Endothelial cell of umbilical vein (primary cell): Measurements from ENCODE around the gene PLCB4. TPM values are rescaled to one million over a fixed set of nuclear protein-coding genes. Genes with fewer than 3 reads are reported as not detected.

Experiments
- BruUV-seq: library from RNA; stranded (reverse); fragments of 400-500 nt; replicated peaks from 2 replicates; lab custom pipeline; 2021; lab: Mats Ljungman, UMichigan
- CTCF ChIA-PET: fragments of 300-600, 350-600 bp; sonication (Branson Sonifier 250); formaldehyde crosslinking; loops from one replicate; lab custom pipeline; 2021; ENCODE audit warnings: antibody characterized with exemption, inconsistent platforms; lab: Charles Lee
- POLR2A ChIA-PET: fragments of 300-600, 350-600 bp; sonication (Branson Sonifier 250); formaldehyde crosslinking; loops from one replicate; lab custom pipeline; 2021; ENCODE audit warnings: antibody characterized with exemption, inconsistent platforms; lab: Charles Lee
- DNase-seq: peaks from one replicate; pipeline ENCODE4 v3.0.0-alpha.2; 2011; ENCODE audit warnings: low read depth, low spot score
- FAIRE-seq: peaks from 2 replicates; lab custom pipeline; 2011; peaks lifted over from hg19 to GRCh38; lab: Jason Lieb, UNC
- H2AFZ ChIP-seq: 2 replicates; pipeline ENCODE4 v1.6.0; 2012; ENCODE audit warnings: low read depth, low read length, control low read depth, inconsistent platforms
- H3K27ac ChIP-seq: 2 replicates; pipeline ENCODE4 v1.5.1; 2011; ENCODE audit warnings: low read depth, mild to moderate bottlenecking, control low read depth, low read length, moderate library complexity; ENCODE audit not compliant: insufficient read depth
- H3K27me3 ChIP-seq, 2 experiments: 2 replicates each; pipeline versions ENCODE4 v1.6.0 to v1.6.1; 2011; ENCODE audit warnings: low read length in 2 of 2, mixed read lengths in 1 of 2; ENCODE audit not compliant: control insufficient read depth in 2 of 2, insufficient read depth in 2 of 2
- H3K36me3 ChIP-seq, 2 experiments: 2 replicates in 1 of 2; 3 replicates in 1 of 2; pipeline ENCODE4 v1.5.1; 2011; ENCODE audit warnings: low read length in 2 of 2, mild to moderate bottlenecking in 1 of 2, moderate library complexity in 1 of 2; ENCODE audit not compliant: control insufficient read depth in 2 of 2, insufficient read depth in 2 of 2; ENCODE audit errors: extremely low read depth in 1 of 2
- H3K4me1 ChIP-seq: 3 replicates; pipeline ENCODE4 v1.5.1; 2011; ENCODE audit warnings: mild to moderate bottlenecking, low read length; ENCODE audit not compliant: control insufficient read depth, insufficient read depth; ENCODE audit errors: extremely low read depth
- H3K4me2 ChIP-seq: 2 replicates; pipeline ENCODE4 v1.6.1; 2011; ENCODE audit warnings: low read length, control low read depth, mixed read lengths; ENCODE audit not compliant: insufficient read depth
- H3K4me3 ChIP-seq, 3 experiments: fragments of 200-600 bp in 1 of 3; sonication (generic), shearing (Covaris generic) in 1 of 3; replicated peaks in 1 of 3; 2 replicates each; pipeline ENCODE4 v1.5.1; 2011 to 2016; ENCODE audit warnings: control low read depth in 3 of 3, low read length in 3 of 3, mild to moderate bottlenecking in 2 of 3, inconsistent platforms in 1 of 3, low read depth in 1 of 3, moderate library complexity in 1 of 3; ENCODE audit not compliant: insufficient read depth in 1 of 3
- H3K79me2 ChIP-seq: 2 replicates; pipeline ENCODE4 v1.6.0; 2012; ENCODE audit warnings: low read length, inconsistent platforms; ENCODE audit not compliant: control insufficient read depth, insufficient read depth
- H3K9ac ChIP-seq: replicated peaks from 2 replicates; pipeline ENCODE3; 2011; ENCODE audit warnings: low read length, control low read depth; ENCODE audit not compliant: insufficient read depth; ENCODE audit errors: extremely low read depth
- H3K9me1 ChIP-seq: replicated peaks from 3 replicates; pipeline ENCODE4 v1.6.0; 2011; ENCODE audit warnings: mild to moderate bottlenecking, low read length; ENCODE audit not compliant: control insufficient read depth, insufficient read depth; ENCODE audit errors: extremely low read depth
- H3K9me3 ChIP-seq: replicated peaks from 2 replicates; pipeline ENCODE4 v1.5.1; 2012; ENCODE audit warnings: low read length, inconsistent platforms; ENCODE audit not compliant: control insufficient read depth, insufficient read depth
- H4K20me1 ChIP-seq: replicated peaks from 2 replicates; pipeline ENCODE3; 2011; ENCODE audit warnings: mild to moderate bottlenecking, low read length; ENCODE audit not compliant: control insufficient read depth, insufficient read depth; ENCODE audit errors: extremely low read depth
- CTCF ChIP-seq, 2 donors: IDR thresholded peaks; 1 replicate in 1 of 2; 2 replicates in 1 of 2; pipeline ENCODE4 v1.5.1; 2011; ENCODE audit warnings: low read length in 2 of 2, mild to moderate bottlenecking in 2 of 2, moderate library complexity in 2 of 2, control low read depth in 1 of 2, inconsistent platforms in 1 of 2, low read depth in 1 of 2; ENCODE audit not compliant: insufficient read depth in 1 of 2; ENCODE audit errors: extremely low read depth in 1 of 2
- EZH2 ChIP-seq: IDR thresholded peaks from 2 replicates; pipeline ENCODE4 v1.6.1; 2012; ENCODE audit warnings: borderline replicate concordance, low read depth, mild to moderate bottlenecking, moderate library complexity, low read length, inconsistent platforms; ENCODE audit not compliant: severe bottlenecking
- FOS ChIP-seq: IDR thresholded peaks from 2 replicates; pipeline ENCODE4 v1.6.1; 2011; ENCODE audit warnings: mild to moderate bottlenecking, low read length, moderate library complexity, borderline replicate concordance; ENCODE audit not compliant: insufficient read depth
- GATA2 ChIP-seq: IDR thresholded peaks from 2 replicates; pipeline ENCODE4 v1.7.0; 2011; ENCODE audit warnings: low read depth, mild to moderate bottlenecking, moderate library complexity, mixed read lengths, low read length; ENCODE audit not compliant: insufficient read length, insufficient read depth
- JUN ChIP-seq: IDR thresholded peaks from 2 replicates; pipeline ENCODE4 v1.6.1; 2011; ENCODE audit warnings: borderline replicate concordance, low read depth; ENCODE audit not compliant: insufficient read length, insufficient read depth
- MAX ChIP-seq: IDR thresholded peaks from 2 replicates; pipeline ENCODE4 v1.6.1; 2011; ENCODE audit not compliant: insufficient read depth, insufficient read length
- MYC ChIP-seq: IDR thresholded peaks from one replicate; pipeline ENCODE4 v1.6.1; 2011; ENCODE audit warnings: mild to moderate bottlenecking, low read depth, low read length
- POLR2A ChIP-seq: IDR thresholded peaks from 2 replicates; pipeline ENCODE4 v1.6.1; 2012; ENCODE audit warnings: low read depth, mild to moderate bottlenecking, control low read depth, low read length
- POLR2AphosphoS5 ChIP-seq: IDR thresholded peaks from 2 replicates; pipeline ENCODE4 v1.6.1; 2012; ENCODE audit warnings: low read depth, mild to moderate bottlenecking, control low read depth, low read length, moderate library complexity; ENCODE audit not compliant: insufficient read depth
- dilution Hi-C: fragments of 300-500 bp; cut with MboI; formaldehyde crosslinking; loops from one replicate; pipeline ENCODE4 v1.15.0; 2019; ENCODE audit warnings: low sequenced_read_pairs; ENCODE audit not compliant: extremely low pct_ligation_motif_present
- intact Hi-C: fragments of 100-400 bp; cut with micrococcal nuclease; formaldehyde crosslinking; loops from one replicate; pipeline ENCODE4 v1.10.0; 2022
- polyA plus RNA-seq, 4 experiments: library from polyadenylated mRNA; depleted of rRNA in 3 of 4; stranded (reverse) in 3 of 4; unstranded in 1 of 4; fragments of >200 nt; gene quantifications; 2 replicates each; pipeline versions ENCODE4 v1.2.1 to v1.2.3, GENCODE V29; 2011 to 2012; ENCODE audit warnings: missing spikeins in 1 of 4
- total RNA-seq: library from RNA; stranded (reverse); gene quantifications from 2 replicates; pipeline ENCODE4 v1.2.3, GENCODE V29; 2021

PLCB4 gene
- total and polyA plus RNA-seq, 2 donors (not counting 3 experiments of a cell fraction or from before 2014, with no cell fraction given): 0.37 to 1.7 TPM

GRCh38 chr20:9480066-9480465, 411.2 kb downstream of the PLCB4 start:
- Histone ChIP-seq H2AFZ (no peak overlapping the region), H3K9ac (no peak overlapping the region), H3K27me3 (no peaks in the 10 kb centered on the region), H3K9me1 (no peaks in the 10 kb centered on the region), H4K20me1 (no peaks in the 10 kb centered on the region), H3K27ac (no peak overlapping the region), H3K36me3 (no peaks in the 10 kb centered on the region), H3K79me2 (no peaks in the 10 kb centered on the region), H3K4me1 (no peaks in the 10 kb centered on the region), H3K4me3 (no peak overlapping the region), H3K9me3 (no peaks in the 10 kb centered on the region), H3K4me2 (no peak overlapping the region)
- intact Hi-C loops (no loop called here), dilution Hi-C loops (no loop called here)
- POLR2A ChIA-PET: no interaction called here
- CTCF ChIA-PET: no interaction called here
- BruUV-seq: no TSS peak
- no peak for FAIRE-seq
- TF ChIP-seq GATA2 (no peak), MYC (no peak), CTCF (IDR thresholded peaks at IDR 0.05; ENCODE audit: extremely low read depth in 1 of 2, insufficient read depth in 1 of 2, low read depth in 1 of 2, low read length in 2 of 2) (no peak), POLR2A (no peak), FOS (no peak), JUN (no peak)
- DNase-seq: no peak

GRCh38 chr20:9482180-9482579, 413.3 kb downstream of the PLCB4 start:
- Histone ChIP-seq H3K4me3 (no peak overlapping the region), H3K4me1 (no peaks in the 10 kb centered on the region), H3K27me3 (no peaks in the 10 kb centered on the region), H3K9ac (no peak overlapping the region), H3K9me3 (no peaks in the 10 kb centered on the region), H3K4me2 (no peak overlapping the region), H2AFZ (no peak overlapping the region), H3K9me1 (no peaks in the 10 kb centered on the region), H3K27ac (no peak overlapping the region), H4K20me1 (no peaks in the 10 kb centered on the region), H3K36me3 (no peaks in the 10 kb centered on the region), H3K79me2 (no peaks in the 10 kb centered on the region)
- no TSS peak for BruUV-seq
- DNase-seq (no peak), FAIRE-seq (no peak)
- dilution Hi-C loops (no loop called here), intact Hi-C loops (no loop called here)
- CTCF ChIA-PET: interaction anchor here (1.3 kb wide), 1 partner anchor 12 kb away, joined by 4 read pairs; no protein-coding TSS in a partner anchor
- TF ChIP-seq POLR2AphosphoS5 (no peak), JUN (no peak), MAX (no peak), CTCF (IDR thresholded peaks at IDR 0.05; ENCODE audit: extremely low read depth in 1 of 2, insufficient read depth in 1 of 2, low read depth in 1 of 2, low read length in 2 of 2) (no peak), FOS (no peak), MYC (no peak), EZH2 (no peak), GATA2 (no peak), POLR2A (no peak)
- POLR2A ChIA-PET: no interaction called here
